H1 (cell line): ENCODE measurements around the gene COPS6. TPM values are rescaled to one million over a fixed set of nuclear protein-coding genes. Genes with fewer than 3 reads are reported as not detected.

Experiments
- CHD7 ChIP-seq: fragments of 300-600 bp; sonication (generic); IDR thresholded peaks from 2 replicates; pipeline ENCODE4 v1.7.1; 2012; ENCODE audit warnings: low read length, moderate library complexity, mild to moderate bottlenecking, inconsistent platforms; ENCODE audit not compliant: insufficient replicate concordance
- NRF1 ChIP-seq: IDR thresholded peaks from 2 replicates; pipeline ENCODE4 v1.6.1; 2011; ENCODE audit warnings: mild to moderate bottlenecking, low read depth, low read length, improper control_type of control experiment
- polyA plus RNA-seq, 7 experiments: library from polyadenylated mRNA; depleted of rRNA in 3 of 7; stranded (reverse) in 5 of 7; unstranded in 2 of 7; fragments of >200 nt in 5 of 7; fragments of 200-250 nt in 2 of 7; gene quantifications; 1 replicate in 5 of 7; 2 replicates in 1 of 7; 4 replicates in 1 of 7; pipeline versions ENCODE4 v1.2.1 to v1.2.3, GENCODE V29; 2011 to 2013; ENCODE audit warnings: missing spikeins in 2 of 7, mixed read lengths in 2 of 7
- total RNA-seq: library from RNA; stranded (reverse); fragmentation: NEBNext Ultra II Directional; extraction: Animal tissue kit (Norgen Biotek cat#: 25700); gene quantifications from 2 replicates; pipeline ENCODE4 v1.2.1, GENCODE V29; 2021

The COPS6 gene
- total and polyA plus RNA-seq, 2 of the 8 experiments (the other 6 are each of a cell fraction or from before 2014, with no cell fraction given) = 127 to 225 TPM

- TF ChIP-seq CHD7 (no peak), NRF1 (no peak)
Measured at GRCh38 chr7:100075418-100075817, 13.4 kb upstream of the COPS6 start (continued).
